ENCODE results near the gene APOBEC2. TPM values are rescaled to one million over a fixed set of nuclear protein-coding genes. Genes with fewer than 3 reads are reported as not detected.

Gene APOBEC2
- total RNA-seq, 1 experiment from 2014 or later, result not detected

- H4K20me1 ChIP-seq (ENCODE audit: insufficient read depth), result no peaks in the 10 kb centered on the region
- H3K4me1 ChIP-seq (ENCODE audit: control insufficient read depth in 1 of 2, insufficient read depth in 2 of 2, low read length in 2 of 2), result peaks cover 7 to 8% of the 10 kb centered on the region in 2 experiments; a peak in 3 of 4 replicates
- H3K27me3 ChIP-seq (ENCODE audit: insufficient read depth, low read length), result no peaks in the 10 kb centered on the region
- no peak overlapping the region for H3K4me2 ChIP-seq (ENCODE audit: low read length)
- no TSS peak for BruUV-seq (replicated peaks)
- no peak overlapping the region for H3K4me3 ChIP-seq (replicated peaks in 1 of 2; ENCODE audit: low read depth in 1 of 2, low read length in 2 of 2)
- no peak overlapping the region for H3K9ac ChIP-seq (ENCODE audit: low read length)
- H3K9me2 ChIP-seq (ENCODE audit: insufficient read depth), result no peaks in the 10 kb centered on the region
- no peak for ATAC-seq
- no peak for TF ChIP-seq TCF7L2 (IDR thresholded peaks at IDR 0.05; ENCODE audit: borderline replicate concordance, extremely low read depth, insufficient read depth, insufficient read length)
- TF ChIP-seq, protein P1, sequence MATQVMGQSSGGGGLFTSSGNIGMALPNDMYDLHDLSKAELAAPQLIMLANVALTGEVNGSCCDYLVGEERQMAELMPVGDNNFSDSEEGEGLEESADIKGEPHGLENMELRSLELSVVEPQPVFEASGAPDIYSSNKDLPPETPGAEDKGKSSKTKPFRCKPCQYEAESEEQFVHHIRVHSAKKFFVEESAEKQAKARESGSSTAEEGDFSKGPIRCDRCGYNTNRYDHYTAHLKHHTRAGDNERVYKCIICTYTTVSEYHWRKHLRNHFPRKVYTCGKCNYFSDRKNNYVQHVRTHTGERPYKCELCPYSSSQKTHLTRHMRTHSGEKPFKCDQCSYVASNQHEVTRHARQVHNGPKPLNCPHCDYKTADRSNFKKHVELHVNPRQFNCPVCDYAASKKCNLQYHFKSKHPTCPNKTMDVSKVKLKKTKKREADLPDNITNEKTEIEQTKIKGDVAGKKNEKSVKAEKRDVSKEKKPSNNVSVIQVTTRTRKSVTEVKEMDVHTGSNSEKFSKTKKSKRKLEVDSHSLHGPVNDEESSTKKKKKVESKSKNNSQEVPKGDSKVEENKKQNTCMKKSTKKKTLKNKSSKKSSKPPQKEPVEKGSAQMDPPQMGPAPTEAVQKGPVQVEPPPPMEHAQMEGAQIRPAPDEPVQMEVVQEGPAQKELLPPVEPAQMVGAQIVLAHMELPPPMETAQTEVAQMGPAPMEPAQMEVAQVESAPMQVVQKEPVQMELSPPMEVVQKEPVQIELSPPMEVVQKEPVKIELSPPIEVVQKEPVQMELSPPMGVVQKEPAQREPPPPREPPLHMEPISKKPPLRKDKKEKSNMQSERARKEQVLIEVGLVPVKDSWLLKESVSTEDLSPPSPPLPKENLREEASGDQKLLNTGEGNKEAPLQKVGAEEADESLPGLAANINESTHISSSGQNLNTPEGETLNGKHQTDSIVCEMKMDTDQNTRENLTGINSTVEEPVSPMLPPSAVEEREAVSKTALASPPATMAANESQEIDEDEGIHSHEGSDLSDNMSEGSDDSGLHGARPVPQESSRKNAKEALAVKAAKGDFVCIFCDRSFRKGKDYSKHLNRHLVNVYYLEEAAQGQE (IDR thresholded peaks at IDR 0.05; ENCODE audit: low read depth), result no peak
- TF ChIP-seq POLR2AphosphoS5 (IDR thresholded peaks at IDR 0.05; ENCODE audit: low read depth, low read length), result no peak
- no peak for TF ChIP-seq POLR2A (IDR thresholded peaks at IDR 0.05; ENCODE audit: borderline replicate concordance, extremely low read depth, insufficient read depth, insufficient read length)
- no peak for TF ChIP-seq RAD21 (IDR thresholded peaks at IDR 0.05; ENCODE audit: low read depth)
- TF ChIP-seq, protein P2, sequence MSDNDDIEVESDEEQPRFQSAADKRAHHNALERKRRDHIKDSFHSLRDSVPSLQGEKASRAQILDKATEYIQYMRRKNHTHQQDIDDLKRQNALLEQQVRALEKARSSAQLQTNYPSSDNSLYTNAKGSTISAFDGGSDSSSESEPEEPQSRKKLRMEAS (IDR thresholded peaks at IDR 0.05), result no peak
- no peak for TF ChIP-seq JUND (IDR thresholded peaks at IDR 0.05)
- no peak for TF ChIP-seq SIN3A (IDR thresholded peaks at IDR 0.05; ENCODE audit: low read depth)
- TF ChIP-seq ZNF274 (IDR thresholded peaks at IDR 0.05; ENCODE audit: low read depth, low read length), result no peak
- TF ChIP-seq YY1 (IDR thresholded peaks at IDR 0.05; ENCODE audit: extremely low read depth, insufficient replicate concordance, low read depth, low read length), result no peak
- no peak for TF ChIP-seq ZFX (IDR thresholded peaks at IDR 0.05)
- no peak for TF ChIP-seq FOSL1 (IDR thresholded peaks at IDR 0.05; ENCODE audit: low read depth)
- no peak for TF ChIP-seq CEBPB (IDR thresholded peaks at IDR 0.05; ENCODE audit: low read depth)
- TF ChIP-seq EGR1 (IDR thresholded peaks at IDR 0.05; ENCODE audit: low read depth), result no peak
- no peak for TF ChIP-seq SRF (IDR thresholded peaks at IDR 0.05; ENCODE audit: low read depth)
- no peak for TF ChIP-seq EZH2phosphoT487 (IDR thresholded peaks at IDR 0.05; ENCODE audit: borderline replicate concordance)
- TF ChIP-seq, protein P3, sequence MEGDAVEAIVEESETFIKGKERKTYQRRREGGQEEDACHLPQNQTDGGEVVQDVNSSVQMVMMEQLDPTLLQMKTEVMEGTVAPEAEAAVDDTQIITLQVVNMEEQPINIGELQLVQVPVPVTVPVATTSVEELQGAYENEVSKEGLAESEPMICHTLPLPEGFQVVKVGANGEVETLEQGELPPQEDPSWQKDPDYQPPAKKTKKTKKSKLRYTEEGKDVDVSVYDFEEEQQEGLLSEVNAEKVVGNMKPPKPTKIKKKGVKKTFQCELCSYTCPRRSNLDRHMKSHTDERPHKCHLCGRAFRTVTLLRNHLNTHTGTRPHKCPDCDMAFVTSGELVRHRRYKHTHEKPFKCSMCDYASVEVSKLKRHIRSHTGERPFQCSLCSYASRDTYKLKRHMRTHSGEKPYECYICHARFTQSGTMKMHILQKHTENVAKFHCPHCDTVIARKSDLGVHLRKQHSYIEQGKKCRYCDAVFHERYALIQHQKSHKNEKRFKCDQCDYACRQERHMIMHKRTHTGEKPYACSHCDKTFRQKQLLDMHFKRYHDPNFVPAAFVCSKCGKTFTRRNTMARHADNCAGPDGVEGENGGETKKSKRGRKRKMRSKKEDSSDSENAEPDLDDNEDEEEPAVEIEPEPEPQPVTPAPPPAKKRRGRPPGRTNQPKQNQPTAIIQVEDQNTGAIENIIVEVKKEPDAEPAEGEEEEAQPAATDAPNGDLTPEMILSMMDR (IDR thresholded peaks at IDR 0.05 in 2 of 3, conservative IDR thresholded peaks at IDR 0.05 in 1 of 3; ENCODE audit: borderline replicate concordance in 1 of 3, insufficient read depth in 1 of 3, low read depth in 2 of 3, low read length in 2 of 3), result no peak
- no peak for TF ChIP-seq ELF1 (IDR thresholded peaks at IDR 0.05; ENCODE audit: borderline replicate concordance, low read depth)
- TF ChIP-seq CBX3 (IDR thresholded peaks at IDR 0.05; ENCODE audit: low read depth), result no peak
- no peak for TF ChIP-seq SP1 (IDR thresholded peaks at IDR 0.05; ENCODE audit: low read depth)
- intact Hi-C loops (cut with micrococcal nuclease), result no loop called here
- H2AFZ ChIP-seq (ENCODE audit: low read depth, low read length, poor library complexity, severe bottlenecking), result no peak overlapping the region
- H3K36me3 ChIP-seq (ENCODE audit: control insufficient read depth in 1 of 2, insufficient read depth in 2 of 2, low read length in 2 of 2), result peaks cover 20 to 26% of the 10 kb centered on the region in 2 experiments
- ChIA-PET CTCF (no interaction called here), RAD21 (ENCODE audit: low non-redundant PET in 1 of 2, low total read pairs in 2 of 2, uncharacterized antibody in 2 of 2, unreplicated experiment in 2 of 2) (no interaction called here), POLR2A (no interaction called here)
- H3K79me2 ChIP-seq (ENCODE audit: insufficient read depth, low read length), result peaks cover 88% of the 10 kb centered on the region
- no peak for DNase-seq (ENCODE audit: low read depth, low spot score)
- H3K9me3 ChIP-seq (ENCODE audit: control insufficient read depth in 1 of 2, insufficient read depth in 1 of 2, low read depth in 1 of 2, low read length in 2 of 2), result no peaks in the 10 kb centered on the region
- H3K27ac ChIP-seq (ENCODE audit: low read depth, low read length), result no peak overlapping the region
Observed at GRCh38 chr6:41079080-41079479, 26.1 kb downstream of the APOBEC2 start.
